Peyer's patch (tissue), 4 donors: ENCODE measurements around the gene VPS4B.

Experiments
- POLR2A ChIP-seq, 2 donors: fragments of 450-650 bp; IDR thresholded peaks; one replicate each; pipeline ENCODE4 v1.5.1; 2017; ENCODE audit warnings: antibody characterized with exemption in 2 of 2, mild to moderate bottlenecking in 2 of 2, moderate library complexity in 2 of 2
- TF ChIP-seq, protein P1 (sequence below), 6 experiments: fragments of 450-650 bp in 4 of 6; fragments of 200-600 bp in 2 of 6; sonication (generic) in 1 of 6; IDR thresholded peaks; one replicate each; pipeline ENCODE4 v1.5.1; 2017 to 2019; ENCODE audit warnings: antibody characterized with exemption in 6 of 6, mild to moderate bottlenecking in 3 of 6, moderate library complexity in 1 of 6

DNA sequence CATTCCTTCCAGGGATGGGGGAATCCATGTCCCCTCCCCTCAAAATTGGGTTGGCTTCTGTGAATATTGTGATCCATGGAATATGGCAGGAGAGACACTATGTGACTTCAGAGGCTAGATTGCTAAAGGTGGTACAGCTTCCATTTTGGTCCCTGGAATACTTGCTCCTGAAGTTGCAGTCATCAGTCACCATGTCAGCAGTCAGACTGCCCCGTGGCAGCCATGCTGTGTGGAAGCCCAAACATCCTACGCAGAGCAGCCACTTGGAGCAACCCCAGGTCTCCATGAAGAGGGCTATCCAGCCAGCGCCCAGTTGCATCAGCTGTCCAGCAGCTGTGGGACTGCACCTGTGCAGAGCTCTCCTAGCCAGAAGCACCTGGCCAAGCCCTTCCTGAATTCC is 39.4 kb downstream of the VPS4B start:
- TF ChIP-seq, protein P1, sequence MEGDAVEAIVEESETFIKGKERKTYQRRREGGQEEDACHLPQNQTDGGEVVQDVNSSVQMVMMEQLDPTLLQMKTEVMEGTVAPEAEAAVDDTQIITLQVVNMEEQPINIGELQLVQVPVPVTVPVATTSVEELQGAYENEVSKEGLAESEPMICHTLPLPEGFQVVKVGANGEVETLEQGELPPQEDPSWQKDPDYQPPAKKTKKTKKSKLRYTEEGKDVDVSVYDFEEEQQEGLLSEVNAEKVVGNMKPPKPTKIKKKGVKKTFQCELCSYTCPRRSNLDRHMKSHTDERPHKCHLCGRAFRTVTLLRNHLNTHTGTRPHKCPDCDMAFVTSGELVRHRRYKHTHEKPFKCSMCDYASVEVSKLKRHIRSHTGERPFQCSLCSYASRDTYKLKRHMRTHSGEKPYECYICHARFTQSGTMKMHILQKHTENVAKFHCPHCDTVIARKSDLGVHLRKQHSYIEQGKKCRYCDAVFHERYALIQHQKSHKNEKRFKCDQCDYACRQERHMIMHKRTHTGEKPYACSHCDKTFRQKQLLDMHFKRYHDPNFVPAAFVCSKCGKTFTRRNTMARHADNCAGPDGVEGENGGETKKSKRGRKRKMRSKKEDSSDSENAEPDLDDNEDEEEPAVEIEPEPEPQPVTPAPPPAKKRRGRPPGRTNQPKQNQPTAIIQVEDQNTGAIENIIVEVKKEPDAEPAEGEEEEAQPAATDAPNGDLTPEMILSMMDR (IDR thresholded peaks at IDR 0.05): no peak
- TF ChIP-seq POLR2A (IDR thresholded peaks at IDR 0.05): no peak
